ENCODE data around the gene SERAC1. TPM values are rescaled to one million over a fixed set of nuclear protein-coding genes. Genes with fewer than 3 reads are reported as not detected.
"Not testable (repeated sequence)": the region's sequence is repeated elsewhere in the genome, so short reads cannot be mapped to it uniquely, and the experiment has no call there.

SERAC1 gene
- 7.4 and 11.2 TPM in 2 replicates for total RNA-seq (ENCODE audit: low replicate concordance)

- H3K4me3 ChIP-seq (ENCODE audit: low read depth, low read length): peak within 1 kb of the TSS; percentile 93
- TF ChIP-seq CTCF (IDR thresholded peaks at IDR 0.05; ENCODE audit: insufficient read depth, low read length): no peak
Measured at GRCh38 chr6:158168040-158168289, at the start of gene SERAC1. SERAC1 (minus strand) TSS chr6:158168262; CDS start chr6:158158363, 9,899 bp downstream.

GRCh38 chr6:158213925-158214674 is 46.0 kb upstream of the SERAC1 start:
- no peak overlapping the region for H3K4me3 ChIP-seq (ENCODE audit: low read depth, low read length)
- peak; percentile 79 for TF ChIP-seq CTCF (IDR thresholded peaks at IDR 0.05; ENCODE audit: insufficient read depth, low read length)
- DNase-seq (ENCODE audit: low read depth): peak; percentile 89

More at GRCh38 chr6:158168040-158168289, at the start of gene SERAC1:
- DNase-seq (ENCODE audit: low read depth): no peak

DNA sequence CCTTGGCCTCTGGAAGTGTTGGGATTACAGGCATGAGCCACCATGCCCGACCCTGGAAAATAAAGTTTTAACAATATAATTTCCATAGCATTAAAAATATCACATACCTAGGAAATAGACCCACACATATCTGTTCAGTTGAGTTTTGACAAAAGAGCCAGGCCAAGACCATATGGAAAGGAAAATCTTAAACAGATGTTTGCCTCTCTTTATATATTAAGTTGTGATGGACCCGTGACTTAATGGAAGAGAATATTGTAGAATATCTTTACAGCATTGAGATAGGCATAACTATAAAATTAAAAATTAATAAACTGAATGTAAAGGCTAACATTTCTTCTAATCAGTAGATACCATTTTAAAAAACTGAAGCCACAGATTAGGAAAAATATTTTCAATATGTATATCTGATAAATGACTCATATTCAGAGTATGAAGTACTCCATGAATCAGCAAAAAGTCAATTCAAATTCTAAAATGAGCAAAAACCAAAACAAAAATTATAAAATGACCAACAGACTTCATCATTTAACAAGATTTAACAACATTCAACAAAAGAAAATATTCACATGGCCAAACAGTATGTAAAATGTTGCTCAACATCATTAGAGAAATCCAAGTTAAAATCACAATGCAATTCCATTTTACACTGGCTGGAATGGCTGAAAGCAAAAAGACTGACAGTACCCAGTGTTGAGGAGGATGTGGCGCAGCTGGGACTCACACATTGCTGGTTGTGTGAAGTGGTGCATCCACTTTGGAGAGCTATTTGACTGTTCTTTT is 43.4 kb upstream of the SERAC1 start:
- TF ChIP-seq CTCF (IDR thresholded peaks at IDR 0.05; ENCODE audit: insufficient read depth, low read length): no peak
- DNase-seq (ENCODE audit: low read depth): peak; percentile 66
- no peak overlapping the region for H3K4me3 ChIP-seq (ENCODE audit: low read depth, low read length)

GRCh38 chr6:158209582-158210333 is 41.7 kb upstream of the SERAC1 start:
- H3K4me3 ChIP-seq (ENCODE audit: low read depth, low read length); DNase-seq (ENCODE audit: low read depth): not testable (repeated sequence)

- peak; percentile 24 for DNase-seq (ENCODE audit: low read depth)
- not testable (repeated sequence) for H3K4me3 ChIP-seq (ENCODE audit: low read depth, low read length)
Measured at GRCh38 chr6:158208226-158209030, 40.4 kb upstream of the SERAC1 start.

GRCh38 chr6:158207422-158207788 is 39.3 kb upstream of the SERAC1 start:
- no peak overlapping the region for H3K4me3 ChIP-seq (ENCODE audit: low read depth, low read length)
- DNase-seq (ENCODE audit: low read depth): peak; percentile 51
- TF ChIP-seq CTCF (IDR thresholded peaks at IDR 0.05; ENCODE audit: insufficient read depth, low read length): no peak

- no peak for TF ChIP-seq CTCF (IDR thresholded peaks at IDR 0.05; ENCODE audit: insufficient read depth, low read length)
- no peak overlapping the region for H3K4me3 ChIP-seq (ENCODE audit: low read depth, low read length)
- no peak for DNase-seq (ENCODE audit: low read depth)
Measured at GRCh38 chr6:158206740-158207421, 38.8 kb upstream of the SERAC1 start.
